ENCODE measurements around the gene BCL2L12. TPM values are rescaled to one million over a fixed set of nuclear protein-coding genes. Genes with fewer than 3 reads are reported as not detected.

Gene BCL2L12
- total RNA-seq, 4 donors from 2014 or later, result 4.7 to 6.8 (median 5.8) TPM

DNA sequence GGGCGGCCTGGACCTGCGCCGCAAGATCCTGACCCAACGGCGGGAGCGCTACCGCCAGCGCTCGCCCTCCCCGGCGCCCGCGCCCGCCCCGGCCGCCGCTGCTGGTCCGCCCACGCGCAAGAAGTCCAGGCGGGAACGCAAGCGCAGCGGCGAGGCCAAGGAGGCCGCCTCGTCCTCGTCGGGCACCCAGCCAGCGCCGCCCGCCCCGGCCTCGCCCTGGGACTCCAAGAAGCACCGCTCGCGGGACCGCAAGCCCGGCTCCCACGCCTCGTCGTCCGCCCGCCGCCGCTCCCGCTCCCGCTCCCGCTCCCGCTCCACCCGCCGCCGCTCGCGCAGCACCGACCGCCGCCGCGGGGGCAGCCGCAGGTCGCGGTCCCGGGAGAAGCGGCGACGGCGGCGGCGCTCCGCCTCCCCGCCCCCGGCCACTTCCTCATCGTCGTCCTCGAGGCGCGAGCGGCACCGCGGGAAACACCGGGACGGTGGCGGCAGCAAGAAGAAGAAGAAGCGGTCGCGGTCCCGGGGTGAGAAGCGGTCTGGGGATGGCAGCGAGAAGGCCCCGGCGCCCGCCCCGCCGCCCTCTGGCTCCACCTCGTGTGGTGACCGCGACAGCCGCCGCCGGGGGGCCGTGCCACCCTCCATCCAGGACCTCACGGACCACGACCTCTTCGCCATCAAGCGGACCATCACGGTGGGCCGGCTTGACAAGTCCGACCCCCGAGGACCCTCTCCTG is 13.7 kb upstream of the BCL2L12 start:
- H3K36me3 ChIP-seq, result peaks cover 5 to 100% (median 39%) of the 10 kb centered on the region in 3 donors
- H3K4me3 ChIP-seq, result no peak overlapping the region
- H3K4me1 ChIP-seq, result no peaks in the 10 kb centered on the region
- WGBS, 2 donors, result 97% methylated on average over 95 to 108 of the region's 110 CpGs
- no peak overlapping the region for H3K27ac ChIP-seq
- DNase-seq (ENCODE audit: low spot score in 2 of 2), result no peak
- no peak for TF ChIP-seq EP300 (IDR thresholded peaks at IDR 0.05)
- TF ChIP-seq, protein P1, sequence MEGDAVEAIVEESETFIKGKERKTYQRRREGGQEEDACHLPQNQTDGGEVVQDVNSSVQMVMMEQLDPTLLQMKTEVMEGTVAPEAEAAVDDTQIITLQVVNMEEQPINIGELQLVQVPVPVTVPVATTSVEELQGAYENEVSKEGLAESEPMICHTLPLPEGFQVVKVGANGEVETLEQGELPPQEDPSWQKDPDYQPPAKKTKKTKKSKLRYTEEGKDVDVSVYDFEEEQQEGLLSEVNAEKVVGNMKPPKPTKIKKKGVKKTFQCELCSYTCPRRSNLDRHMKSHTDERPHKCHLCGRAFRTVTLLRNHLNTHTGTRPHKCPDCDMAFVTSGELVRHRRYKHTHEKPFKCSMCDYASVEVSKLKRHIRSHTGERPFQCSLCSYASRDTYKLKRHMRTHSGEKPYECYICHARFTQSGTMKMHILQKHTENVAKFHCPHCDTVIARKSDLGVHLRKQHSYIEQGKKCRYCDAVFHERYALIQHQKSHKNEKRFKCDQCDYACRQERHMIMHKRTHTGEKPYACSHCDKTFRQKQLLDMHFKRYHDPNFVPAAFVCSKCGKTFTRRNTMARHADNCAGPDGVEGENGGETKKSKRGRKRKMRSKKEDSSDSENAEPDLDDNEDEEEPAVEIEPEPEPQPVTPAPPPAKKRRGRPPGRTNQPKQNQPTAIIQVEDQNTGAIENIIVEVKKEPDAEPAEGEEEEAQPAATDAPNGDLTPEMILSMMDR (IDR thresholded peaks at IDR 0.05), result no peak
- no peak for TF ChIP-seq POLR2A (IDR thresholded peaks at IDR 0.05)
- H3K27me3 ChIP-seq, result no peaks in the 10 kb centered on the region
- H3K9me3 ChIP-seq, result no peaks in the 10 kb centered on the region

DNA sequence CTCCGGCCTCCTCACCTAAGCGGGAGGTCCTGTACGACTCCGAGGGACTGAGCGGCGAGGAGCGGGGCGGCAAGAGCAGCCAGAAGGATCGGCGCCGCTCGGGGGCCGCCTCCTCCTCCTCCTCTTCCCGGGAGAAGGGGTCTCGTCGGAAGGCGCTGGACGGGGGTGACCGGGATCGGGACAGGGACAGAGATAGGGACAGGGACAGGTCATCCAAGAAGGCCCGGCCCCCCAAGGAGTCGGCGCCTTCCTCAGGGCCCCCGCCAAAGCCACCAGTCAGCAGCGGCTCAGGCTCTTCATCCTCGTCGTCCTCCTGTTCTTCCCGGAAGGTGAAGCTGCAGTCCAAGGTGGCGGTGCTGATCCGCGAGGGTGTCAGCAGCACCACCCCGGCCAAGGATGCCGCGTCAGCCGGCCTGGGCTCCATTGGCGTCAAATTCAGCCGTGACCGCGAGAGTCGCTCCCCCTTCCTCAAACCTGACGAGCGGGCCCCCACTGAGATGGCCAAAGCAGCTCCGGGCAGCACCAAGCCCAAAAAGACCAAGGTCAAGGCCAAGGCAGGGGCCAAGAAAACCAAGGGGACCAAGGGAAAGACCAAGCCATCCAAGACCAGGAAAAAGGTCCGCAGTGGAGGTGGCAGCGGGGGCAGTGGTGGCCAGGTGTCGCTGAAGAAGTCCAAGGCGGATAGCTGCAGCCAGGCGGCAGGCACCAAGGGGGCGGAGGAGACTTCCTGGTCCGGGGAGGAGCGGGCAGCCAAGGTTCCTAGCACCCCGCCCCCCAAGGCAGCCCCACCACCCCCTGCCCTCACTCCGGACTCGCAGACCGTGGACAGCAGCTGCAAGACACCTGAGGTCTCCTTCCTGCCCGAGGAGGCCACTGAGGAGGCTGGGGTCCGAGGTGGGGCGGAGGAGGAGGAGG is 12.9 kb upstream of the BCL2L12 start:
- Histone ChIP-seq H3K4me1 (no peaks in the 10 kb centered on the region), H3K27me3 (no peaks in the 10 kb centered on the region), H3K9me3 (no peaks in the 10 kb centered on the region), H3K27ac (no peak overlapping the region), H3K4me3 (no peak overlapping the region), H3K36me3 (peaks cover 5 to 100% (median 45%) of the 10 kb centered on the region in 3 donors)
- TF ChIP-seq, protein P1 (IDR thresholded peaks at IDR 0.05), result no peak
- no peak for TF ChIP-seq EP300 (IDR thresholded peaks at IDR 0.05)
- no peak for TF ChIP-seq POLR2A (IDR thresholded peaks at IDR 0.05)
- WGBS, 2 donors, result 93 to 95% methylated on average over 55 to 57 of the region's 58 CpGs
- no peak for DNase-seq (ENCODE audit: low spot score in 2 of 2)

DNA sequence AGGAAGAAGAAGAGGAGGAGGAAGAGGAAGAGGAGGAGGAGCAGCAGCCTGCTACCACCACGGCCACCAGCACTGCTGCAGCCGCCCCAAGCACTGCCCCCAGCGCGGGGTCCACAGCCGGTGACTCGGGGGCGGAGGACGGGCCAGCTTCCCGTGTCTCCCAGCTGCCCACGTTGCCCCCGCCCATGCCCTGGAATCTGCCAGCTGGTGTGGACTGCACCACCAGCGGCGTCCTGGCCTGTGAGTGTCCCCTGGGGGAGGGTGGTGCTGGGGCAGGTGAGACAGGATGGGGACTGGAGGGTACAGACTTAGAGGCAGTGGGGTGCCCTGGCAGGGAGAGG is 12.3 kb upstream of the BCL2L12 start:
- TF ChIP-seq POLR2A (IDR thresholded peaks at IDR 0.05) (no peak), EP300 (IDR thresholded peaks at IDR 0.05) (no peak)
- TF ChIP-seq, protein P1 (IDR thresholded peaks at IDR 0.05), result no peak
- Histone ChIP-seq H3K27ac (no peak overlapping the region), H3K27me3 (no peaks in the 10 kb centered on the region), H3K4me3 (no peak overlapping the region), H3K9me3 (no peaks in the 10 kb centered on the region), H3K4me1 (no peaks in the 10 kb centered on the region), H3K36me3 (peaks cover 5 to 100% (median 50%) of the 10 kb centered on the region in 3 donors)
- 74 to 87% methylated on average over 11 to 13 of the region's 13 CpGs for WGBS, 2 donors
- no peak for DNase-seq (ENCODE audit: low spot score in 2 of 2)

DNA sequence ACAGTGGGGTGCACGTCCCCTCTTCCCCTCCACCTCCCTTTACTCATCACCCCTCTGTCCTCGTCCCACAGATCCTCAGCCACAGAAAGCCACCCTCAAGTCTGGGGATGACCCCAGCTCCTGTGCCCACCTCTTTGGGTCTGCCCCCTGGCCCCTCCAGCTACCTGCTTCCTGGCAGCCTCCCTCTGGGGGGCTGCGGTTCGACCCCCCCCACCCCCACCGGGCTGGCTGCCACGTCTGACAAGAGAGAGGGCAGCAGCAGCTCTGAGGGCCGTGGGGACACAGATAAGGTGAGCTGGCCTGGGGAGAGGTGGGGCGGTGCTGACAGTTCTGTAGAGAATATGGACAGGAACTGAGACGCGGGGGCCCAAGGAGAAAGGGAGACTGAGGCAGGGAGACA is 11.2 kb upstream of the BCL2L12 start:
- WGBS, 2 donors, result 88 to 91% methylated on average over 9 to 10 of the region's 10 CpGs
- Histone ChIP-seq H3K27ac (no peak overlapping the region), H3K9me3 (no peaks in the 10 kb centered on the region), H3K4me3 (no peak overlapping the region), H3K4me1 (no peaks in the 10 kb centered on the region), H3K36me3 (peaks cover 5 to 100% (median 56%) of the 10 kb centered on the region in 3 donors), H3K27me3 (no peaks in the 10 kb centered on the region)
- DNase-seq (ENCODE audit: low spot score in 2 of 2), result no peak
- TF ChIP-seq, protein P1 (IDR thresholded peaks at IDR 0.05), result no peak
- no peak for TF ChIP-seq EP300 (IDR thresholded peaks at IDR 0.05)
- TF ChIP-seq POLR2A (IDR thresholded peaks at IDR 0.05), result no peak
